Measurements from ENCODE around the gene ADAT3.

The ADAT3 gene

DNA sequence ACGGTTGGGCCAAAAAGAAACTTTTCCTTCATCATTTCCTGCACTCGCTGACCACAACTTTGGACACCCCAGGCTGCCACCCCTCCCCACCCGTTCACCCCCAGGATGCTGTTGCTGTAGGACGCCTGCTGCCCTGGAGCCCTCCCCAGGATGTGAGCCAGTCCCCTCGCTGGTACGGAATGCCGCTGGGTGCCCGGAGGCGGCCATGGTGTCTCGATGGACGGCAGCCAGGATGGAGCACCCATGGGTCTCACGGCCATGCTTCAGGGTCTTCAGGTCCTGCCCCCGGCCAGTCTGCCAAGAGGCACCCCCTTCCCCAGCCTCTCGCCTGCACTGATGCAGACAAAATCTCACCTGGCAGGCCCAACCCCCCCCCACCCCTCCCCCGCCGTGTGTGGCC lies 20.3 kb downstream of the ADAT3 start:
- no peak overlapping the region for H3K4me3 ChIP-seq (ENCODE audit: control insufficient read depth, low read depth, low read length)
- no peak for DNase-seq (ENCODE audit: low read depth)
- no peak for TF ChIP-seq CTCF (conservative IDR thresholded peaks at IDR 0.05; ENCODE audit: control insufficient read depth, insufficient read depth, low read depth, low read length)

DNA sequence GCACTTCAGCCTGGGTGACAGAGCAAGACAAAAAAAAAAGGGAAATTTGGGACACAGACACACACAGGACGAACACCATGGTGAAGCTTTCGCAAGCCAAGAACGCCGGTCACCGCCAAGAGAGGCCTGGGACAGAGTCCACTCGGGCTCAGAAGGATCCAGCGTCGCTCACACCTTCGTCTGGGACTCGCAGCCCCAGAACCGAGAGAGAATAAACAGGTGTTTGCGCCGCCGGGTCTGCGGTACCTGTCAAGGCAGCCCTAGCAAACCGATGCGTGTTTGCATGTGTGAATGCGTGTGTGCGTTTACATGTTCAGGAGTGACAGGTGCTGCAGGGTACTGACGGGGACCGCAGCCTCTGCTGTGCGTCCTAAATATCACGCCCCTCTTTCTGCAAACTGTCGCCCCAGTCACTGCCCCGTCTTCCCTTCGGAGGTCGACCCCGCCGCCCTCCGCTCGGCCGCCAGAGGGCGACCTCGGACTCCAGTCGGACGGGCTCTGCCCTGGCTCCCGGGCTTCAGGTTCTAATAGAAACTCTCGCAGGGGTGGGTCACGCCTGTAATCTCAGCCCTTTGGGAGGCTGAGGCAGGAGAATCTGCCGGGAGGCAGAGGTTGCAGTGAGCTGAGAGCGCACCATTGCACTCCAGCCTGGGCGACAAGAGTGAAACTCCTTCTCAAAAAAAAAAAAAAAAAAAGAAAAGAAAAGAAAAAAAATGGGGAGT lies 24.0 kb downstream of the ADAT3 start:
- peak; percentile 74 for TF ChIP-seq CTCF (conservative IDR thresholded peaks at IDR 0.05; ENCODE audit: control insufficient read depth, insufficient read depth, low read depth, low read length)
- peak overlapping the region; percentile 13 for H3K4me3 ChIP-seq (ENCODE audit: control insufficient read depth, low read depth, low read length)
- DNase-seq (ENCODE audit: low read depth), result peak; percentile 66

DNA sequence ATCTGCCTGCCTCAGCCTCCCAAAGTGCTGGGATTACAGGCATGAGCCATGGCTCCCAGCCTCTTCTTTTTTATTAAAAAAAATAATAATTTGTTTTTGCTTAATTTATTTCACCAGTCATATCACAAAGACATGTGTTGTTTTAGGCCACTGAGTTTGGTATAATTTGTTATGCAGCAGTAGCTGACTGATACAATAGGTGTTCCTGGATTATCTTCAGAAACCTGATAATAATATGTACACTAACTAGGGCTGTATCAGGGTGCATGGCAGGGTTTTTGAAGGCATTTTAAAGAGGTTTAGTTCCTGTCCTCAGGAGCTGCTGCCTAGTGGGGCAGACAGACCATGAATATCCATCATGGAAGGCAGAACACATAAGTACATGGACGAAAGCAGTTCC lies 26.2 kb downstream of the ADAT3 start:
- TF ChIP-seq CTCF (conservative IDR thresholded peaks at IDR 0.05; ENCODE audit: control insufficient read depth, insufficient read depth, low read depth, low read length), result no peak
- DNase-seq (ENCODE audit: low read depth), result no peak
- H3K4me3 ChIP-seq (ENCODE audit: control insufficient read depth, low read depth, low read length), result no peak overlapping the region

GRCh38 chr19:1932395-1932794 lies 27.2 kb downstream of the ADAT3 start:
- no peak overlapping the region for H3K4me3 ChIP-seq (ENCODE audit: control insufficient read depth, low read depth, low read length)
- no peak for DNase-seq (ENCODE audit: low read depth)
- TF ChIP-seq CTCF (conservative IDR thresholded peaks at IDR 0.05; ENCODE audit: control insufficient read depth, insufficient read depth, low read depth, low read length), result no peak

- DNase-seq (ENCODE audit: low read depth), result no peak
- no peak for TF ChIP-seq CTCF (conservative IDR thresholded peaks at IDR 0.05; ENCODE audit: control insufficient read depth, insufficient read depth, low read depth, low read length)
- no peak overlapping the region for H3K4me3 ChIP-seq (ENCODE audit: control insufficient read depth, low read depth, low read length)
These were observed 28.0 kb downstream of the ADAT3 start for GRCh38 chr19:1933244-1933643.

GRCh38 chr19:1933942-1934341 lies 28.7 kb downstream of the ADAT3 start:
- no peak overlapping the region for H3K4me3 ChIP-seq (ENCODE audit: control insufficient read depth, low read depth, low read length)
- no peak for TF ChIP-seq CTCF (conservative IDR thresholded peaks at IDR 0.05; ENCODE audit: control insufficient read depth, insufficient read depth, low read depth, low read length)
- DNase-seq (ENCODE audit: low read depth), result no peak

All from fibroblast of mammary gland (primary cell).